SK-N-MC (cell line): ENCODE measurements around the gene PMPCA.

Source experiments
- EZH2 ChIP-seq: fragments of 200-600 bp; sonication (generic); IDR thresholded peaks from one replicate; pipeline ENCODE4 v1.6.1; 2017; ENCODE audit warnings: antibody characterized with exemption
- FOXP2 ChIP-seq: optimal IDR thresholded peaks from 2 replicates; pipeline ENCODE3; 2011; ENCODE audit warnings: mild to moderate bottlenecking, moderate library complexity; ENCODE audit not compliant: insufficient read depth; ENCODE audit errors: extremely low read length, control extremely low read depth
- POLR2AphosphoS5 ChIP-seq: IDR thresholded peaks from 2 replicates; pipeline ENCODE4 v1.6.1; 2012; ENCODE audit warnings: mild to moderate bottlenecking, low read depth, low read length, borderline replicate concordance

DNA sequence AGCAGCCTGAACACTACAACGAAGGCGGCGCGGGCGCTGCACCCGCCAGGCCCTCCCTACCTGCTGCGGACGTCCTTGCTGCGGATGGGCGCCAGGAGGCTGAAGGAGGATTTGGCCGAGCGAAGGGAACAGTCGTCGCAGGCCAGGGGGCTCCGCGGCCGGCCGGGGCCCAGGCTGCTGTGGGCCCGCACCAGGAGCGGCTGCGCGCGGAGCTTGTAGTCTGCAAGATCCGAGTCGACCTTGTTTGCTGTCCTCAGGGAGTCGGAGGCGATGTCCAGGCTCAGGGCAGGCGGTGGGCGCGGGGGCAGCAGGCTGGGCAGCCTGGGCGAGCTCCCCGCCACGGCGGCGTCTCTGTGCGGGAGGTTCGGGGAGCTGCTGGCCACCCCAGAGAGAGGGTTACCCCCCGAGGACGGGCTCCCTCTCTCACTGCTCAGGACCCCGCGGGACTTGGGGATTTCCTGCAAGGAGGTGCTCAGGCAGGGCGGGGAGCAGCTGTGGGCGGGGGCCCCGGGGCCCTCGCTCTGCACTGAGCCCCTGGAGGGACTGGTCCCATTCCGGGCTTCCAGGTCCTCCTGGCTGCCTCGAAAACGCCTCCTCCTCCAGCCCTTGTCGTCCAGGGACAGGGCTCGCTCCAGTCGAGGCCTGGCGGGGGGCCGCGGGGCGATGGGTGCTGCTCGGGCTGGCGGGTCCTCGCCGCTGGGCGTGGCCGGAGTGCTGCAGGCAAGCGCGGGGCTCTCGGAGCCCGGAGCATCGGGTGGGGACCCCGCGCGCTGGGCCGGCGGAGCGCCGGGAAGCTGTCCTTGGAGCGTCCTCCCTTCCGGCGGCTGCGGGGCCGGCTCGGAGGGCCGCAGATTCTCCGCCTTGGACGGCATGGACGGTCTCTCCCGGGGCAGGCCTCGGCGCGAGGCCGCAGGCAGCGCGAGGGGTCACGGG is 28.4 kb downstream of the PMPCA start:
- TF ChIP-seq EZH2 (no peak), POLR2AphosphoS5 (peak; percentile 6; the same call in 1 of the 2 replicates), FOXP2 (no peak)
